Measurements from ENCODE around the gene PREX1. TPM values are rescaled to one million over a fixed set of nuclear protein-coding genes. Genes with fewer than 3 reads are reported as not detected.

Gene PREX1
- total RNA-seq, 1 experiment from 2014 or later: 9.5 TPM

DNA sequence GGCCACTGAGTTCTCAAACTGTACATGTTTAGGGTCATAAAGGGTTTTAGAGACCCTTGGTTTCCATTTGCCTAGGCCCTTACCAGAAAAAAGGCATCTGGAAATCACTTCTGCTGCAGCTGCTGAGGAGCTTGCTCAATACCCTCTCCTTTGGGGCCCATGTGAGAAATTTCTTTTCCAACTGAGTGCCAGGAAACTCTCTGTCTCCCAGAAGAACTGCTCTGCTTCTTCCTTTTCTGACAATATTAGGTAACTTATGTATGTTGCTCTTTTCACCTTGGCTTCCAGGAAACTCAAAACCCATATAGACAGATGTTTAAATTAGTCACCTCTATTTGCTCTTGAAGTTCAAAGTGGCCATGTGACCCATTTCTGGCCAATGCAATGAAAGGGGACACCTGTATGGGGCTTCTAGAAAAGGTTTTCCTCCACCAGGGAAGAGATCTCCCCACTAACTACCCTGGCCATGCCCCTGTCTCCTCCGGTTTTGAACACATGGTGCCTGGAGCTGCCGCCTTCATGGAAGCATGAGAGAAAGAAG is 121.6 kb downstream of the PREX1 start:
- H3K9me3 ChIP-seq: no peaks in the 10 kb centered on the region
- ChIA-PET CTCF (interaction anchor here (1.0 to 1.7 kb wide), 2 partner anchors 8 to 49 kb away, joined by 3 to 5 read pairs; no protein-coding TSS in a partner anchor), POLR2A (no interaction called here)
- no TSS peak for BruUV-seq (replicated peaks)
- peaks cover 16% of the 10 kb centered on the region for H3K4me1 Mint-ChIP-seq (ENCODE audit: low read depth, unreplicated experiment)
- H3K36me3 ChIP-seq (ENCODE audit: control insufficient read depth, insufficient read depth, low read length): no peaks in the 10 kb centered on the region
- H3K27me3 Mint-ChIP-seq (ENCODE audit: insufficient read depth, unreplicated experiment): no peaks in the 10 kb centered on the region
- no peaks in the 10 kb centered on the region for H3K36me3 Mint-ChIP-seq (ENCODE audit: insufficient read depth, unreplicated experiment)
- peaks cover 7% of the 10 kb centered on the region for H3K4me1 ChIP-seq
- intact Hi-C loops (cut with micrococcal nuclease; ENCODE audit: unreplicated experiment): no loop called here
- H3K9me3 Mint-ChIP-seq (ENCODE audit: unreplicated experiment): no peaks in the 10 kb centered on the region
- no peak for DNase-seq
- TF ChIP-seq, protein P1, sequence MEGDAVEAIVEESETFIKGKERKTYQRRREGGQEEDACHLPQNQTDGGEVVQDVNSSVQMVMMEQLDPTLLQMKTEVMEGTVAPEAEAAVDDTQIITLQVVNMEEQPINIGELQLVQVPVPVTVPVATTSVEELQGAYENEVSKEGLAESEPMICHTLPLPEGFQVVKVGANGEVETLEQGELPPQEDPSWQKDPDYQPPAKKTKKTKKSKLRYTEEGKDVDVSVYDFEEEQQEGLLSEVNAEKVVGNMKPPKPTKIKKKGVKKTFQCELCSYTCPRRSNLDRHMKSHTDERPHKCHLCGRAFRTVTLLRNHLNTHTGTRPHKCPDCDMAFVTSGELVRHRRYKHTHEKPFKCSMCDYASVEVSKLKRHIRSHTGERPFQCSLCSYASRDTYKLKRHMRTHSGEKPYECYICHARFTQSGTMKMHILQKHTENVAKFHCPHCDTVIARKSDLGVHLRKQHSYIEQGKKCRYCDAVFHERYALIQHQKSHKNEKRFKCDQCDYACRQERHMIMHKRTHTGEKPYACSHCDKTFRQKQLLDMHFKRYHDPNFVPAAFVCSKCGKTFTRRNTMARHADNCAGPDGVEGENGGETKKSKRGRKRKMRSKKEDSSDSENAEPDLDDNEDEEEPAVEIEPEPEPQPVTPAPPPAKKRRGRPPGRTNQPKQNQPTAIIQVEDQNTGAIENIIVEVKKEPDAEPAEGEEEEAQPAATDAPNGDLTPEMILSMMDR (IDR thresholded peaks at IDR 0.05; ENCODE audit: insufficient read depth in 1 of 2, low read depth in 1 of 2, low read length in 1 of 2, severe bottlenecking in 1 of 2, unreplicated experiment in 1 of 2): no peak
- no peak overlapping the region for H3K27ac Mint-ChIP-seq (ENCODE audit: unreplicated experiment)
- no peak overlapping the region for H3K4me3 ChIP-seq (ENCODE audit: low read depth, low read length)
- H3K4me3 Mint-ChIP-seq (ENCODE audit: unreplicated experiment): no peak overlapping the region
- H3K27me3 ChIP-seq (replicated peaks; ENCODE audit: control insufficient read depth, insufficient read depth, low read length): no peaks in the 10 kb centered on the region

DNA sequence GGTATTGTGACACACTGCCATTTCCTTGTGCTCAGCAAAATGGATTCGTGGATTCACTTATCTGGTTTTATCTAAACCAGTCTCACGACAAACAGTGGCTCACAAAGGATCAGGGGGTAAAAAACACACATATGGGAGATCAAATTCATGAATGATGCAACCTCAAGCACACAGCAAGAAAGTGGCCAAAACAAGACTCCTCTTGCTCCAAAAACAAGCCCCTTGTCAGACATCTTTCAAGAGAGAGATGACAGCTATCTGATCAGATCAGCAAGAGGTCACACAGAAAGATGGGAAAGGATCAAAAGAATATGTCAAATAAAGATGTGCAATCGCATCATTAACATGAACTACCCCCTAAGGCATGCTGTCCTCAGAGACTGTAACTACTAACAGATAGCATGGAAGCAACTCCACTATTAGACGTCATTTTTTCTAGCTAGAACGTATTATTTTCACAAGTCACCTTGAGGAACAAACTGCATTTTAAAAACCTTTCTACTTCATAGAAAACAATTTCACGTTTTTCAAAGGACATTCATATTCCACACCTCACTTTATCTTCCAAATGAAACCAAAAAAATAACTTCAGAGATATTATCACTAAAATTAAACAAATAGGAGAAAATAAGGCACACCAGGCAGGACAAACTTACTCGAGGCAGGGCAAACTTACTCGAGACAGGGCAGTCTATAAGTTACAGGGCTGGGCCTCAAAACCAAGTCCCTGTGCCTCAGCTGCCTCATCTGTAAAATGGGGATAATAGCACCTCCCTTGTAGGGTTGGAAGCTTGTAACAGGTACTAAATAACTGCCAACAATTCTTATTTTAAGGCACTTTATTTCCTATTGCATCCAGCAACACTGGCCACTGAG is 122.3 kb downstream of the PREX1 start:
- Mint-ChIP-seq H3K36me3 (ENCODE audit: insufficient read depth, unreplicated experiment) (no peaks in the 10 kb centered on the region), H3K4me1 (ENCODE audit: low read depth, unreplicated experiment) (peaks cover 16% of the 10 kb centered on the region), H3K4me3 (ENCODE audit: unreplicated experiment) (no peak overlapping the region), H3K9me3 (ENCODE audit: unreplicated experiment) (no peaks in the 10 kb centered on the region), H3K27me3 (ENCODE audit: insufficient read depth, unreplicated experiment) (no peaks in the 10 kb centered on the region), H3K27ac (ENCODE audit: unreplicated experiment) (peak overlapping the region; percentile 23)
- intact Hi-C loops (cut with micrococcal nuclease; ENCODE audit: unreplicated experiment): no loop called here
- POLR2A ChIA-PET: interaction anchor here (0.6 kb wide), 1 partner anchor 82 kb away, joined by 4 read pairs; no protein-coding TSS in a partner anchor
- CTCF ChIA-PET: no interaction called here
- no TSS peak for BruUV-seq (replicated peaks)
- Histone ChIP-seq H3K27me3 (replicated peaks; ENCODE audit: control insufficient read depth, insufficient read depth, low read length) (no peaks in the 10 kb centered on the region), H3K36me3 (ENCODE audit: control insufficient read depth, insufficient read depth, low read length) (no peaks in the 10 kb centered on the region), H3K4me1 (peaks cover 7% of the 10 kb centered on the region), H3K9me3 (no peaks in the 10 kb centered on the region), H3K4me3 (ENCODE audit: low read depth, low read length) (no peak overlapping the region)
- TF ChIP-seq, protein P1 (IDR thresholded peaks at IDR 0.05; ENCODE audit: insufficient read depth in 1 of 2, low read depth in 1 of 2, low read length in 1 of 2, severe bottlenecking in 1 of 2, unreplicated experiment in 1 of 2): no peak
- peak in 1 of 2 experiments; percentile 66 for DNase-seq

DNA sequence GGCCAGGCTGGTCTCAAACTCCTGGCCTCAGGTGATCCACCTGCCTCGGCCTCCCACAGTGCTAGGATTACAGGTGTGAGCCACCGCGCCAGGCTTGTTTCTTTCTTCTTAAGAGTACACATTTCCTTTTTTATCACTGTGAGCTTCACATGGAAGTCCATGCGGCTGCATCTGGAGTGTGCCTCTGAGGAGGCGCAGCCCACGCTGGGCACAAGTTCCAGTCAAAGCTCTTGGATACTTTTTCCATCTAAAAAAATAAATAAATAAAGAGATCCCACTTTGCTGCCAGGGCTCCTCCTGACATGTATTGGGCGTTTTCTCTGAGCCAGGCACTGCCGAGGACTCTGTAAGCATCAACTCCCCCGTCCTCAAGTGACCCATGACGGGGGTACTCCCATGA is 123.0 kb downstream of the PREX1 start:
- Histone ChIP-seq H3K9me3 (no peaks in the 10 kb centered on the region), H3K36me3 (ENCODE audit: control insufficient read depth, insufficient read depth, low read length) (no peaks in the 10 kb centered on the region), H3K4me1 (peaks cover 7% of the 10 kb centered on the region), H3K4me3 (ENCODE audit: low read depth, low read length) (no peak overlapping the region), H3K27me3 (replicated peaks; ENCODE audit: control insufficient read depth, insufficient read depth, low read length) (no peaks in the 10 kb centered on the region)
- H3K27me3 Mint-ChIP-seq (ENCODE audit: insufficient read depth, unreplicated experiment): no peaks in the 10 kb centered on the region
- H3K4me3 Mint-ChIP-seq (ENCODE audit: unreplicated experiment): no peak overlapping the region
- H3K4me1 Mint-ChIP-seq (ENCODE audit: low read depth, unreplicated experiment): peaks cover 16% of the 10 kb centered on the region
- intact Hi-C loops (cut with micrococcal nuclease; ENCODE audit: unreplicated experiment): no loop called here
- ChIA-PET POLR2A (interaction anchor here (0.6 kb wide), 1 partner anchor 10 kb away, joined by 4 read pairs; no protein-coding TSS in a partner anchor), CTCF (no interaction called here)
- BruUV-seq (replicated peaks): no TSS peak
- no peak for DNase-seq
- peak overlapping the region; percentile 23 for H3K27ac Mint-ChIP-seq (ENCODE audit: unreplicated experiment)
- TF ChIP-seq, protein P1 (IDR thresholded peaks at IDR 0.05; ENCODE audit: insufficient read depth in 1 of 2, low read depth in 1 of 2, low read length in 1 of 2, severe bottlenecking in 1 of 2, unreplicated experiment in 1 of 2): no peak
- no peaks in the 10 kb centered on the region for H3K36me3 Mint-ChIP-seq (ENCODE audit: insufficient read depth, unreplicated experiment)
- no peaks in the 10 kb centered on the region for H3K9me3 Mint-ChIP-seq (ENCODE audit: unreplicated experiment)

Measured in Caco-2 (cell line).